ENCODE measurements around the gene AGFG1. TPM values are rescaled to one million over a fixed set of nuclear protein-coding genes. Genes with fewer than 3 reads are reported as not detected.

The AGFG1 gene
- total RNA-seq, 1 experiment from 2014 or later = 109 TPM

DNA sequence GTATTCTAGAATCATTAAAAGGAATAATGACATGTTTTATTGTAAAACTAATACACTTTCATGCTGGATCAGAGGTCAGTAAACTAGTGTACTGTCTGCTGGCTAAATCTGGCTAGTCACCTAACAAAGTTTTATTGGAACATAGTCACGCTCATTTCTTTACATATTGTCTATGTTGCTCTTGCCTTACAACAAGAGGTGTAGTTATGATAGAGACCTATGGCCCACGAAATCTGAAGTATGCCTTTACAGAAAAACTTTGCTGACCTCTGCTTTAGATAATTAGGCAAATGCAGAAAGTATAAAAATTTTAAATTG lies 96.9 kb downstream of the AGFG1 start:
- H4K91ac ChIP-seq (ENCODE audit: insufficient read length, low read depth, low read length) = no peak overlapping the region
- no peak overlapping the region for H2BK5ac ChIP-seq (ENCODE audit: insufficient read length, low read length)
- H3K4me2 ChIP-seq (ENCODE audit: insufficient read depth, insufficient read length, low read length) = no peak overlapping the region
- H3K4me1 Mint-ChIP-seq = peaks cover 3 to 7% of the 10 kb centered on the region in 2 experiments; a peak in 3 of 4 replicates
- no peak overlapping the region for H3T11ph ChIP-seq (ENCODE audit: low read length)
- no peaks in the 10 kb centered on the region for H3K27me3 ChIP-seq (ENCODE audit: insufficient read depth, low read length)
- TF ChIP-seq, protein P1, sequence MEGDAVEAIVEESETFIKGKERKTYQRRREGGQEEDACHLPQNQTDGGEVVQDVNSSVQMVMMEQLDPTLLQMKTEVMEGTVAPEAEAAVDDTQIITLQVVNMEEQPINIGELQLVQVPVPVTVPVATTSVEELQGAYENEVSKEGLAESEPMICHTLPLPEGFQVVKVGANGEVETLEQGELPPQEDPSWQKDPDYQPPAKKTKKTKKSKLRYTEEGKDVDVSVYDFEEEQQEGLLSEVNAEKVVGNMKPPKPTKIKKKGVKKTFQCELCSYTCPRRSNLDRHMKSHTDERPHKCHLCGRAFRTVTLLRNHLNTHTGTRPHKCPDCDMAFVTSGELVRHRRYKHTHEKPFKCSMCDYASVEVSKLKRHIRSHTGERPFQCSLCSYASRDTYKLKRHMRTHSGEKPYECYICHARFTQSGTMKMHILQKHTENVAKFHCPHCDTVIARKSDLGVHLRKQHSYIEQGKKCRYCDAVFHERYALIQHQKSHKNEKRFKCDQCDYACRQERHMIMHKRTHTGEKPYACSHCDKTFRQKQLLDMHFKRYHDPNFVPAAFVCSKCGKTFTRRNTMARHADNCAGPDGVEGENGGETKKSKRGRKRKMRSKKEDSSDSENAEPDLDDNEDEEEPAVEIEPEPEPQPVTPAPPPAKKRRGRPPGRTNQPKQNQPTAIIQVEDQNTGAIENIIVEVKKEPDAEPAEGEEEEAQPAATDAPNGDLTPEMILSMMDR (conservative IDR thresholded peaks at IDR 0.05) = no peak
- WGBS (ENCODE audit: extremely low coverage, insufficient read length, low lambda C conversion rate) = no CpG with 5 or more reads among the region's 2 CpGs
- no peaks in the 10 kb centered on the region for H3K9me3 ChIP-seq (ENCODE audit: control insufficient read depth, low read depth, low read length)
- no peak overlapping the region for H3K4ac ChIP-seq (ENCODE audit: low read depth, low read length)
- no peak overlapping the region for H3K27ac ChIP-seq (ENCODE audit: insufficient read length, low read depth, low read length)
- H4K5ac ChIP-seq (ENCODE audit: insufficient read length, low read depth, low read length) = no peak overlapping the region
- H3K18ac ChIP-seq (ENCODE audit: insufficient read length, low read depth, low read length) = no peak overlapping the region
- no peaks in the 10 kb centered on the region for H3K36me3 Mint-ChIP-seq (ENCODE audit: insufficient read depth in 1 of 3, low read depth in 3 of 3)
- no peak overlapping the region for H3K9ac ChIP-seq (ENCODE audit: extremely low read depth, insufficient read length, low read length)
- no peak overlapping the region for H2BK12ac ChIP-seq (ENCODE audit: insufficient read length, low read depth, low read length)
- no peaks in the 10 kb centered on the region for H3K27me3 Mint-ChIP-seq (ENCODE audit: low read depth)
- no peak overlapping the region for H3K56ac ChIP-seq (ENCODE audit: insufficient read length, low read depth, low read length)
- DNase-seq = no peak
- H3K4me1 ChIP-seq (ENCODE audit: insufficient read depth, low read length) = no peaks in the 10 kb centered on the region
- H3K23me2 ChIP-seq (ENCODE audit: insufficient read length, low read depth, low read length, poor library complexity, severe bottlenecking) = no peaks in the 10 kb centered on the region
- H4K20me1 ChIP-seq (ENCODE audit: control insufficient read depth, insufficient read depth, insufficient read length) = no peaks in the 10 kb centered on the region
- H2BK15ac ChIP-seq (ENCODE audit: low read depth, low read length) = no peak overlapping the region
- H3K79me2 ChIP-seq (ENCODE audit: insufficient read depth, low read length) = no peaks in the 10 kb centered on the region
- H4K8ac ChIP-seq (replicated peaks; ENCODE audit: insufficient read length, low read depth, low read length) = no peak overlapping the region
- no peak overlapping the region for H3K14ac ChIP-seq (ENCODE audit: insufficient read depth, low read length)
- H2BK20ac ChIP-seq (ENCODE audit: low read depth, low read length, poor library complexity, severe bottlenecking) = no peak overlapping the region
- no peak overlapping the region for H2AK5ac ChIP-seq (ENCODE audit: insufficient read length, low read length)
- no peak overlapping the region for H2AFZ ChIP-seq (ENCODE audit: low read length)
- no peaks in the 10 kb centered on the region for H3K79me1 ChIP-seq (ENCODE audit: insufficient read depth, low read depth, low read length, poor library complexity, severe bottlenecking)
- H3K27ac Mint-ChIP-seq = no peak overlapping the region
- no peaks in the 10 kb centered on the region for H3K9me3 Mint-ChIP-seq
- no peak overlapping the region for H3K4me3 Mint-ChIP-seq
- H2BK120ac ChIP-seq (ENCODE audit: low read depth, low read length, poor library complexity, severe bottlenecking) = no peak overlapping the region
- H3K23ac ChIP-seq (ENCODE audit: insufficient read length, low read depth, low read length) = no peak overlapping the region

Data from H9 (cell line).